GM21717 (cell line): Measurements from ENCODE around the gene LGI4.

Experiments
- ATAC-seq: cut with Tn5 transposase; IDR thresholded peaks from one replicate; pipeline ENCODE4 v1.9.1; 2021; ENCODE audit warnings: mild to moderate bottlenecking, moderate library complexity; ENCODE audit not compliant: unreplicated experiment

Gene LGI4

GRCh38 chr19:35124098-35125060 is 10.5 kb downstream of the LGI4 start:
- ATAC-seq: no peak

DNA sequence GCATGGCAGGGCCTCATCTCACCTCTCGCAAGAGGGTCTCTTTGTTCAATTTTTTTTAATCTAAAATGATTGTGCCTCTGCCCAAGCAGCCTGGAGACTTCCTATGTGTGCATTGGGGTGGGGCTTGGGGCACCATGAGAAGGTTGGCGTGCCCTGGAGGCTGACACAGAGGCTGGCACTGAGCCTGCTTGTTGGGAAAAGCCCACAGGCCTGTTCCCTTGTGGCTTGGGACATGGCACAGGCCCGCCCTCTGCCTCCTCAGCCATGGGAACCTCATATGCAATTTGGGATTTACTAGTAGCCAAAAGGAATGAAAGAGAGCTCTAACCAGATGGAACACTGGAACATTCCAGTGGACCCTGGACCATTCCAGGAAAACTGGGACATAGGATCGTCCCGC is 11.3 kb downstream of the LGI4 start:
- no peak for ATAC-seq

GRCh38 chr19:35122687-35123551 is 11.9 kb downstream of the LGI4 start:
- no peak for ATAC-seq

- no peak for ATAC-seq
Observed at GRCh38 chr19:35120898-35121297, 14.0 kb downstream of the LGI4 start.

- ATAC-seq: no peak
Observed at GRCh38 chr19:35120492-35120891, 14.4 kb downstream of the LGI4 start.

DNA sequence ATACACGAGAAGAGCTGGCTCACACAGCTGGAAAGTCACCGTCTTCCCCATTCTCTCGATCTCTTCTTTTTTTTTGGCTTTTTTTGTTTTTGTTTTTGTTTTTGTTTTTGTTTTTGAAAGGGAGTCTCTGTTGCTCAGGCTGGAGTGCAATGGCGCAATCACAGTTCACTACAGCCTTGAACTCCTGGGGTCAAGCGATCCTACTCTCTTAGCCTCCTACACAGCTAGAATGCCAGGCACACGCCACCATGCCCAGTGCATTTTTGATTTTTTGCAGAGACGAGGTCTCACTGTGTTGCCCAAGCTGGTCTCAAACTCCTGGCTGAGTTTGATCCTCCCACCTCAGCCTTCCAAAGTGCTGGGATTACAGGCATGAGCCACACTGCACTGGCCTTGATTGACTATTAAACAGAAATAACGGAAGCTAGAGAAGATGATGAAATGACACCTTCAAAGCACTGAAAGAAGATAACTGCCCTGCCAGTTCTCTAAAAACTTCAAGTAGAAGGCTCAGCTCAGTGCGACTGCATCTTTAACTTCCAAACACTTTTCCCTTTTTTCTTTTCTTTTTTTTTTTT is 15.2 kb downstream of the LGI4 start:
- no peak for ATAC-seq

- ATAC-seq: no peak
Observed at GRCh38 chr19:35119091-35119490, 15.8 kb downstream of the LGI4 start.

- no peak for ATAC-seq
Observed at GRCh38 chr19:35118268-35119020, 16.4 kb downstream of the LGI4 start.

DNA sequence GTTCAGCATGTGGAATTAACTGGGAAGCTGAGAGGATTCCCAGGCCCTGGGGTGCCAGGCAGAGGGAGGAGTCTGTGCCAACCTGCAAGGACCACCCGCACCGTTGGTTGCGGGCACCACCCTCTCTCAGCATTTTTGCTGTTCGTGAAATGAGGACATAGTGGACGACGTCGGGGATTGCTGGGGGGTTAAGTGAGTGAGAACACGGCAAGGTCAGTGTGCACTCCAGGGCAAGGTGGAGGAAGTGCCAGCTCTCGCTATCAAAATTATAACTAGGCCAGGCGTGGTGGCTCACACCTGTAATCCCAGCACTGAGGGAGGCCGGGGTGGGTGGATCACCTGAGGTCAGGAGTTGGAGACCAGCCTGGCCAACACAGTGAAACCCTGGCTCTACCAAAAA is 17.1 kb downstream of the LGI4 start:
- no peak for ATAC-seq

DNA sequence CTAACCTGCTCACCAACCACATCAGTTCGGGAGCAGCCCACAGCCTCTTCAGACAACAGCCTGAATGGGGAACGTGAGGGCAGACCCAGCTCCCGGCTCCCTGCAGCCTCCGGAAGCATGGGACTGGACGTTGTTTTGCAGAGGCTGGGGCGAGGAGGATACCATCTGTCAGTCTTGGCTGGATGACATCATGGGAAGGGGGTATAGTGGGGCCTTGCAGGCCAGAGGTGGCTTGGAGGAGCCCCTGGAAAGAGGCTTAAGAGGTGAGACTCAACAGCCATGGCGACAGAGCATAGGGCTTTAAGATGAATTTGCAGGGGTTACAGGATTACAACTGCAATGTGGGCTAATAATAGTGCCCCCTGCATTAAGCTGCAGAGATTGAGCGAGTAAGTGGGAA is 17.7 kb downstream of the LGI4 start:
- ATAC-seq: no peak

DNA sequence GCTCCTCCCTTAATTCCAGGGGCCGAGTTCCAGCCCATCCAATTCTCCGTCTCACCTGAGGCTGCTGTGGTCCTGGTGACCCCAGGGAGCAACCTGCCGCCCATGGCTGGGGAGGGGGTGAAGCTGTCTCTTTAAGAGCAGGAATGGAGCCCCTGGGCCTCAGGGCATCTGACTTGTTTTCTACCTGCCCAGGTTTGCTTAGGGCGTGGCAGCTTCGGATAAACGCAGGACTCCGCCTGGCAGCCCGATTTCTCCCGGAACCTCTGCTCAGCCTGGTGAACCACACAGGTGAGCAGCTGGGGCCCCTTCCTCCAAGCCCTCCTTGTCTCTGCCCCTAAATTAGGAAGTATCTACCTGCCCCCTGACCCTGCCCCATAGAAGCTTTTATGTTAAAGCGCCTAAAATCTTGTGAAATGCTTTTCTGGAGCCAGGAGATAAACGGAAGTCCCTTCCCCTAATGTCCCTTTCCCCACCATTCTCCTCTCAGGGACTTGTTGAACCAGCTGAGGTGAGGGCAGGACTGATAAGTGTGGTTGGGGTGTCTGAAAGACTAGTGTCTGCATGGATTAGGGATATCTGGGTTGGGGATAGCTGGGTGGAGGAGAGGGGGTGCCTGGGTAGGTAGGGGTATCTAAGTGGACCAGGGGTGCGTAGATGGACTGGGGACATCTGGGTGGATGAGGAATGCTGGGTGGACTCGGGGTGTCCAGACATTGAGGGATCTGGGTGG is 18.6 kb downstream of the LGI4 start:
- ATAC-seq: no peak

GRCh38 chr19:35115177-35115951 is 19.5 kb downstream of the LGI4 start, which contains the start of gene FXYD3:
FXYD3 (plus strand) TSS chr19:35115823; CDS start chr19:35119377, 3,554 bp downstream.
- ATAC-seq: no peak

DNA sequence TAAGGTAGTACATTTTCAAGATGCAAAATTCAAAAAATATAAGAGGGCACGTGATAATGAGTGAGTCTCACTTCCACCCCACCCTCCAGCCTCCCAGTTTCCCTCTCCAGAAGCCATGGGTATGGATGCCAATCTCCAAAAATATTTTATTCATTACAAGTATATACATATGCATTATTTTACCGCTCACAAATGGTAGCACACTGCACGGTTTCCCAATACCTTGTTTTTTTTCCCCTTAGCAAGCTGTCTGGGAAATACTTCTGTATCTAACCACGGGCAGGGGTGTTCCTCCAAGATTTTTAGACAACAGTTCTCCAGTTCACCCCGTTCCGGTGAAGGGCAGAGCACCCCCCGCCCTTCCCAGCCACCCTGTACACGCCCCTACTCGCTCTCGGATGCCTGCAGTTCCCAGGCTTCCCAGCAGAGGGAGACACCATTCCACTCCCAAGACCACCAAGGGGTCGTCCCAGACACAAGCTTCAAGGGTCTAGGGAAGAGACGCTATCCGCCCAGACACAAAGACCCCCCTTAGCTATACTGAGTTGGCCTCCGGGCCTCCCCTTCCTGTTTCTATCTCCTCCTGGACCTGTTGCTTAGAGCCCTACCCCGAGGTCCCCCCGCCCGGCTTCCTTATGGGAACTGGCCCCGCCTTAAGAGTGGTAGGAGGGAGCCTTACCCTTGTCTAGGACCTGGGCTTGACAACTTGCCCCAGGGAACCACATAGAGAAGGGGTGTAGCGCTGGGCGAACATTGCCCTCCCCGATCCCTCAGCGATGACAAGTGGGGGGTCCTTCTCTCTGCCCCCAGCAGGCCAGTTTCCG is 20.3 kb downstream of the LGI4 start:
- ATAC-seq: no peak

DNA sequence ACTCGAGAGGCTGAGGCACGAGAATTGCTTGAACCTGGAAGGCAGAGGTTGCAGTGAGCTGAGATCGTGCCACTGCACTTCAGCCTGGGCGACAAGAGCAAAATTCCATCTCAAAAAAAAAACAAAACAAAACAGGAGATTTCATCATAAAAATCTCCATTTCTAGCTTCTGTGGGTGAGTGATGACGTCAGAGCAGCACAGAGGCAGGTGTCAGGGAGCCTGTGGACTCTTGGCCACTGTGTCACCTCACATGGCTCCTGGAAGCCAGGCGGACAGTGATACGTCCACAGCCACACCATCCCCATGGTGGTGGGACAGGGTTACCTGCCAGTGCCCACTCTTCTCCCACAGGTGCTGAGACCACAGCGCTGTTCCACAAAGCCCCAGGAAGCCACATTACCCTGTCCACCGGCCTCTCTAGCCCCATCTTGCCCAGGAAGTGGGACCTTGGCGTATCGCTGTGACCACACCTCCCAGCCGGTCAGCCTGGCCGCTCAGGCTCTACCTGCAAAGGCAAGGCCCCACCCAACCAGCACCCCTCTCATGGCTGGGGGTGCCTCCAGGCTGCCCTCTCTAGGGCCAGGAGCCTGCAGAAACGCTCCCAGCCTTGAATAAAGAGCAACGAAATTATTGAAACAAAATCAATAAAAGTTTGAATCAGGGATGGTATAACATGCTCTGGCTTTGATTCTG is 21.7 kb downstream of the LGI4 start:
- ATAC-seq: no peak

- ATAC-seq: no peak
Observed at GRCh38 chr19:35110974-35111373, 23.9 kb downstream of the LGI4 start.

DNA sequence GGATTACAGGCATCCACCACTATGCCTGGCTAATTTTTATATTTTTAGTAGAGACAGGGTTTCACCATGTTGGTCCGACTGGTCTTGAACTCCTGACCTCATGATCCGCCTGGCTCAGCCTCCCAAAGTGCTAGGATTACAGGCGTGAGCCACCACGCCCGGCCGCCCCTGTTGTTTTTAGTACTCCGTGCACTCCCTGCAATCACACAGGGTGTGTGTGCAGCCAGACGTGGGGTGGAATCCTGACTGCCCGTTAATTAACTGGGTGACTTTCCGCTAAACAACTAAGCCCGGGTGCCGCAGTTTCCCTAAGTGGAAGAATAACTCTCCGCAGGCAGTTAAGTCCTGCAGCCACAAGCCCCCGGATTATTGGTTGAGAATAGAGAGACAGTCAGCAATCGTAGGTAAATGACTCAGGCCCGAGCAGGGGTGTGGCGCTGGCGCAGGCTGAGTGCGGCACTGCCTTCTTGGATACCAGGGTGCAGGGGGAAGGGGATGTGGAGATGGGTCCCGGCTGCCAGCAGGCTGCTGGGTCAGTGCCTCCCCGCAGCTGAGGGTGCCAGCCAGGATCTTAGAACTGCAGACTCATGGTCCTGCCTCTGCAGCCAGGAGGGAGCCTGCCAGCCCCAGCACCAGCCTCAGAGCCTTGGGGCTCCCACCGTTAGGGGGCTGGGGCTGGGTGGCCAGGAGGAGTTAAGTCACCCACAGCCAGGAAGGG is 25.3 kb downstream of the LGI4 start:
- ATAC-seq: no peak

GRCh38 chr19:35108730-35109129 is 26.1 kb downstream of the LGI4 start:
- no peak for ATAC-seq
